ENCODE data around the gene CABLES2. TPM values are rescaled to one million over a fixed set of nuclear protein-coding genes. Genes with fewer than 3 reads are reported as not detected.

Gene CABLES2
- total and polyA plus RNA-seq, 2 of the 4 experiments (the other 2 are of a cell fraction) = 1.4 to 5.1 TPM

DNA sequence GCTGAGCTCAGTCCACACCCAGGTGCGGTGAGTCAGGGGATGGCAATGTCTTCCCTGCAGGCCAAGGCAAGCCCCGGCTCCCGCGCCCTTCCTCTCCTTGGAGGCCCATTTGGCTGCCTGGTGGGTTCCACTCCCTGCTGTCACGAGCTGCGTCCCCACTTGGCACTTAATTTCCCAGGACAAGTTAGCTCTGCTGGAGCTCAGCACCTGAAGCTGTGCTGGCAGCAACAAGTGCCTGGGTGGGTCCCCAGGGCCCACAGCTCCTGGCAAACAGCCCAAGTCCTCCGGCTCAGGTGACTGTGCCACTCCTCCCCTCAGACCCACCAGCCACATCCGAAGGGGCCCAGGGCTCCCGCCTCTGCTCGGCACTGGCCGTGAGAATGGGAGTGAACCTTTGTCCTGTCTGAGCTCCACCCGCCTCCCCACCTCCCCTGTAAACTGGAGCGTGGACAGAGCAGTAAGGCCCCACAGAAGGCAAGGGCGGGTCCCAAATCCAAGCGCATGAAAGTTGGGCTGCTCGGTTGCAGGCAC, 56.9 kb downstream of the CABLES2 start:
- CTCF ChIA-PET = no interaction called here
- H2BK5ac ChIP-seq (ENCODE audit: low read depth, low read length, poor library complexity, severe bottlenecking) = no peak overlapping the region
- no peak overlapping the region for H2AK9ac ChIP-seq (replicated peaks; ENCODE audit: low read depth, low read length, poor library complexity)
- H3K9me3 ChIP-seq (ENCODE audit: control insufficient read depth, insufficient read depth, low read length) = no peaks in the 10 kb centered on the region
- H3K36me3 ChIP-seq (ENCODE audit: control insufficient read depth, insufficient read depth, low read length) = peaks cover 9% of the 10 kb centered on the region; the same call in 1 of the 2 replicates
- POLR2A ChIA-PET (ENCODE audit: unreplicated experiment) = no interaction called here
- H3K4me1 ChIP-seq (ENCODE audit: control insufficient read depth, insufficient read depth, low read length) = peaks cover under 1% of the 10 kb centered on the region; the same call in 1 of the 2 replicates
- no peaks in the 10 kb centered on the region for H4K20me1 ChIP-seq (ENCODE audit: insufficient read depth, low read length)
- H3K23ac ChIP-seq (ENCODE audit: low read depth, low read length) = no peak overlapping the region
- H3K56ac ChIP-seq (ENCODE audit: extremely low read depth, insufficient read depth, low read length) = no peak overlapping the region
- no peak overlapping the region for H2BK120ac ChIP-seq (ENCODE audit: low read depth, low read length)
- H3K9me1 ChIP-seq (ENCODE audit: insufficient read depth, low read length) = no peaks in the 10 kb centered on the region
- in situ Hi-C loops (cut with MboI; ENCODE audit: low sequenced_read_pairs) (no loop called here), dilution Hi-C loops (cut with HindIII; ENCODE audit: low sequenced_read_pairs, unreplicated experiment) (no loop called here), intact Hi-C loops (cut with micrococcal nuclease) (no loop called here)
- no peak overlapping the region for H3K4me2 ChIP-seq (ENCODE audit: low read depth, low read length)
- no peak overlapping the region for H3K27ac ChIP-seq (ENCODE audit: insufficient read depth, low read length)
- no peak overlapping the region for H3K14ac ChIP-seq (replicated peaks; ENCODE audit: low read depth, low read length)
- 88% methylated on average over 5 of the region's 16 CpGs; no CpG with 5 or more reads in 1 of the 2 experiments for WGBS, 2 experiments (ENCODE audit: extremely low coverage in 2 of 2, insufficient read length in 1 of 2)
- no peak overlapping the region for H3K4me3 ChIP-seq (ENCODE audit: insufficient read depth, low read depth, low read length)
- TF ChIP-seq CEBPB (IDR thresholded peaks at IDR 0.05; ENCODE audit: low read depth, low read length) (no peak), MAFK (IDR thresholded peaks at IDR 0.05; ENCODE audit: low read depth, low read length) (no peak), RAD21 (IDR thresholded peaks at IDR 0.05; ENCODE audit: low read length) (no peak)
- TF ChIP-seq, protein P1, sequence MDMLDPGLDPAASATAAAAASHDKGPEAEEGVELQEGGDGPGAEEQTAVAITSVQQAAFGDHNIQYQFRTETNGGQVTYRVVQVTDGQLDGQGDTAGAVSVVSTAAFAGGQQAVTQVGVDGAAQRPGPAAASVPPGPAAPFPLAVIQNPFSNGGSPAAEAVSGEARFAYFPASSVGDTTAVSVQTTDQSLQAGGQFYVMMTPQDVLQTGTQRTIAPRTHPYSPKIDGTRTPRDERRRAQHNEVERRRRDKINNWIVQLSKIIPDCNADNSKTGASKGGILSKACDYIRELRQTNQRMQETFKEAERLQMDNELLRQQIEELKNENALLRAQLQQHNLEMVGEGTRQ (IDR thresholded peaks at IDR 0.05; ENCODE audit: low read depth, low read length) = no peak
- H4K91ac ChIP-seq (ENCODE audit: insufficient read depth, low read depth, low read length) = no peak overlapping the region
- H3K79me1 ChIP-seq (ENCODE audit: low read depth in 1 of 2, low read length in 2 of 2) = no peaks in the 10 kb centered on the region
- H3K9ac ChIP-seq (ENCODE audit: low read depth, low read length) = no peak overlapping the region
- BruUV-seq (replicated peaks) = no TSS peak
- H2AFZ ChIP-seq (replicated peaks; ENCODE audit: low read length, poor library complexity) = peak overlapping the region; percentile 43
- DNase-seq = no peak
- ATAC-seq (ENCODE audit: low read depth) = no peak
- no peak overlapping the region for H4K5ac ChIP-seq (ENCODE audit: low read depth, low read length)
- H3K18ac ChIP-seq (ENCODE audit: low read depth, low read length) = no peak overlapping the region
- no peak overlapping the region for H3K4ac ChIP-seq (ENCODE audit: low read depth, low read length)
- H2BK20ac ChIP-seq (ENCODE audit: low read depth, low read length) = no peak overlapping the region
- no peaks in the 10 kb centered on the region for H3K27me3 ChIP-seq (ENCODE audit: control insufficient read depth, insufficient read depth, low read length)
- no peak overlapping the region for H2BK15ac ChIP-seq (ENCODE audit: low read depth, low read length)
- H2AK5ac ChIP-seq (ENCODE audit: low read depth, low read length) = no peak overlapping the region
- H4K8ac ChIP-seq (ENCODE audit: low read depth in 2 of 2, low read length in 2 of 2) = no peak overlapping the region

Data from IMR-90 (cell line).